ENCODE measurements around the gene PXDN.
"Not testable (repeated sequence)": the region's sequence is repeated elsewhere in the genome, so short reads cannot be mapped to it uniquely, and the experiment has no call there.

The PXDN gene

GRCh38 chr2:1626271-1626681, 118.0 kb downstream of the PXDN start:
- DNase-seq, result no peak

- DNase-seq, result no peak
Measured at GRCh38 chr2:1625281-1626001, 118.9 kb downstream of the PXDN start.

GRCh38 chr2:1623906-1624445, 120.3 kb downstream of the PXDN start:
- no peak for DNase-seq

- no peak for DNase-seq
Measured at GRCh38 chr2:1622521-1623200, 121.7 kb downstream of the PXDN start.

GRCh38 chr2:1621976-1622375, 122.3 kb downstream of the PXDN start:
- DNase-seq, result not testable (repeated sequence)

- DNase-seq, result no peak
Measured at GRCh38 chr2:1621501-1621900, 122.8 kb downstream of the PXDN start.

GRCh38 chr2:1621041-1621440, 123.3 kb downstream of the PXDN start:
- no peak for DNase-seq

GRCh38 chr2:1620081-1620480, 124.2 kb downstream of the PXDN start:
- DNase-seq, result no peak

GRCh38 chr2:1619556-1619955, 124.8 kb downstream of the PXDN start:
- no peak for DNase-seq

- no peak for DNase-seq
Measured at GRCh38 chr2:1618974-1619373, 125.3 kb downstream of the PXDN start.

- no peak for DNase-seq
Measured at GRCh38 chr2:1618191-1618961, 125.9 kb downstream of the PXDN start.

GRCh38 chr2:1617425-1618021, 126.8 kb downstream of the PXDN start:
- DNase-seq, result no peak

- DNase-seq, result no peak
Measured at GRCh38 chr2:1614564-1614963, 129.8 kb downstream of the PXDN start.

- no peak for DNase-seq
Measured at GRCh38 chr2:1613731-1614354, 130.5 kb downstream of the PXDN start.

GRCh38 chr2:1613078-1613445, 131.3 kb downstream of the PXDN start:
- DNase-seq, result no peak

GRCh38 chr2:1612391-1613077, 131.8 kb downstream of the PXDN start:
- DNase-seq, result no peak

- DNase-seq, result no peak
Measured at GRCh38 chr2:1611886-1612285, 132.4 kb downstream of the PXDN start.

GRCh38 chr2:1610096-1610485, 134.2 kb downstream of the PXDN start:
- DNase-seq, result no peak

- no peak for DNase-seq
Measured at GRCh38 chr2:1609485-1610095, 134.7 kb downstream of the PXDN start.

- DNase-seq, result no peak
Measured at GRCh38 chr2:1609040-1609439, 135.3 kb downstream of the PXDN start.

GRCh38 chr2:1607971-1608688, 136.2 kb downstream of the PXDN start:
- no peak for DNase-seq
